GM21423 (cell line): Measurements from ENCODE around the gene CEP112.

Experiments used
- ATAC-seq: cut with Tn5 transposase; IDR thresholded peaks from one replicate; pipeline ENCODE4 v1.9.1; 2021; ENCODE audit warnings: mild to moderate bottlenecking, moderate library complexity; ENCODE audit not compliant: unreplicated experiment

The CEP112 gene

DNA sequence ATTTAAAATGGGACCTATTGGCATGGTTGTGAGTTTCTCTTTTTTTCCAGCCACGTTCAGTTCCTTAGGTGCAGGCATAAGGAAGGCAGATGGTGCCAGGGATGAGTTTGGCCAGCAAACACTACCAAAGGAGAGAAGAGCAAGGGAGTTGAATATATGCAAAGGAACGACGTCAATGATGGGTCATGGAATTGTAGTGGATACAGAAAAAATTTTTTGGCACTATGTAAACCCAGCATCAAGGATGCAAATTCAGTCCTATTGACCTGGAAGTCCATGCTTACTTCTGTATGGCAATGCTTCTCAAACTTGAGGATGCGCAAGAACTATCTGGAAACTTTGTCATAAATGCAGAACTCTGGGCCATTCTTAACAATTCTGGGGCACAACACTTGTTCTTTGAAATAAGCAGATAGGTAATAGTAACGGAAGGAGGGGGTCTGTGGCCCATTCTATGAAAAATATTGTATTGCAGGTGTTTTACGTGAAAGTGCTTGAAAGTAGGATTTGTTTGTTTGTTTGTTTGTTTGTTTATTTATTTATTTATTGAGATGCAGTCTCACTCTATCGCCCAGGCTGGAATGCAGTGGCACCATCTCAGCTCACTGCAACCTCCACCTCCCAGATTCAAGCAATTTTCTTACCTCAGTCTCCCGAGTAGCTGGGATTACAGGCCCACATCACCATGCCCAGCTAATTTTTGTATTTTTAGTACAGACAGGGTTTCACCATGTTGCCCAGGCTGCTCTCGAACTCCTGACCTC is 19.3 kb upstream of the CEP112 start:
- no peak for ATAC-seq

DNA sequence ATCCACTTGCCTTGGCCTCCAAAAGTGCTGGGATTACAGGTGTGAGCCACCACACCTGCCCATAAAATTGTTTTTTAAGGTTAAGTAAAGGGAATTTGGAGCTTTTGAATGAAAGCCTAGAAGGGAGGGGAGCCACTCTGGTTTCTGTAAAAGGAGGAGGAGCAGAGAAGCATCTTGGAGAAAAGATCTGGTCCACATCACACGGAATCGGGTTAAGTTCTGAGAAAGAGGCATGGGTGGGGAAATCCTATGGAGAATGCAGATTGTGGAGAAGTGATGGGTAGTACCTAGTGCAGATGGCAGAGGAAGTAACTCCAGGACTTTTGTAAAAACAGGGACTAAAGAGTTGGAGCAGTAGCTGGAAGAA is 18.3 kb upstream of the CEP112 start:
- ATAC-seq, result no peak

DNA sequence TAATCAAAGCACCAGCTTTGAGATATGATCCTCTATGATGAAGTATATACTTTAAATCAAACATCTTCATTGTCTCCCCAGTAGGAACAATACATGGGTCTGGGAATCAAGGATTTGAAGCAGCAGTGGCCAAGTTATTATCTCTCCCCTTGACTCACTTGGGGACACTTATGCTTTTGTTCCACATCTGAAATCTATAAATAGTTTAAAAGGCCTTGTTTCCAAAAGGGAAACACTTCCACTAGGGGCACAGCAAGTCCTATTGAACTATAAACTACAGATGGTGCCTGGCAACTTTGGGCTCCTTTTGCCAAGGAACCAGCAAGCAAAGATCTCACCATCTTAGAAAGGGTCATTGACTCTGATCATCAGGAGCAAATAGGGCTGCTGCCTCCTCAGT is 16.0 kb upstream of the CEP112 start:
- ATAC-seq, result no peak

DNA sequence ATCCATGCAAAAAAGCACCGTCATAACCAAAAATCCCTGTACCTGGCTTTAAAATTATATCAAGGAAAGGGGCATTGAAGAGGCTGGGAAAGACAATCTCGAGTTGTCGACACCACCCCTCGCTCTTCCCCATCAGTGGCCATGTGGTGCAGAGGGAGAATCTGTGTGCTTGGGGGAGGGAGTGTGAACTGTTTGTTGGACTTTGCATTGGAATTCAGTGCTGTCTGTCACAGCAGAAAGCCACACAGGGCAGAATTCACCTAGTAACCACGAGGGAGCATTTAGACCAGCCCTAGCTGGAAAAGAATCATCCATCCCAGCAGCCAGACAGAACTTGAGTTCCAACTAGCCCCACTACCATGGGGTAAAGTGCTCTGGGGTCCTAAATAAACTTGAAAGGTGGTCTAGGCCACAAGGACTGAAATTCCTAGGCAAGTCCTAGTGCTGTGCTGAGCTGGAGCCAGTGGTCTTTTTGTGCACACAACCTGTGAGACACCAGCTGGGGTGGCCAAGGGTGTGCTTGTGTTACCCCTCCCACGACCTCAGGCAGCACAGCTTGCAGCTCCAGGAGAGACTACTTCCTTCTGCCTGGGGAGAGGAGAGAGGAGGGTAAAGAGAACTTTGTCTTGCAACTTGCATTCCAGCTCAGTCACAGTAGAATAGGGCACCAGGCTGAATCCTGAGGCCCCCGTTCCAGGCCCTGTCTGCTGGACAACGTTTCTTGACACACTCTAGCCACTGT is 11.5 kb upstream of the CEP112 start:
- no peak for ATAC-seq

DNA sequence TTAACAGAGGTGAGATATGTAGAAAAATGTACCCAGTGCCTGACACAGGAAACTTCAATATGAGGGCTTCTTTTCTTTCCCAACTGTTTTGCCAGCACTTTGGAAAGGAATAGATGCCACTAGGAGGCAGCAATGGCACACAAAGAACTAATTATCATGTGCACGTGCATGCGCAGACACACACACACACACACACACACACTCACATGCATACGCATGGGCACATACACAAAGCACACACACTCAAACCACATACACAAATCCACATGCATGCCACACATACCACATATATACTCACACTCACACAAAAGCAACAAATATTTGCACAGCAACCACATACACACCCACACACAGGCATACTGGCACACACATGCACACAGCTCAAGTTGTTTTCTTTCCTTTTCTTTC is 8.8 kb upstream of the CEP112 start:
- no peak for ATAC-seq

DNA sequence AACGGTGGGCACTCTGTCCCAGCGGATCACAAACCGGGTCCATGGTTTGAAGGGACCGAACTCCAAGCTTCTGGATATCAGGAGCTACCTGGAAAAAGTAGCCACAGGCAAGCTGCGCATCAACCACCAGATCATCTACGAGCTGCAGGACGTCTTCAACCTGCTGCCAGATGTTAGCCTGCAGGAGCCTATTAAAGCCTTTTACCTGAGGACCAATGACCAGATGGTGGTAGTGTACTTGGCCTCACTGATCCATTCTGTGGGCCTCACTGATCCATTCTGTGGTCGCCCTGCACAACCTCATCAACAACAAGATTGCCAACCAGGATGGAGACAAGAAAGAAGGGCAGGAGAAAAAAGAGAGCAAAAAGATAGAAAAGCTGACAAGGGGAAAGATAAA is 6.3 kb upstream of the CEP112 start:
- ATAC-seq, result no peak

DNA sequence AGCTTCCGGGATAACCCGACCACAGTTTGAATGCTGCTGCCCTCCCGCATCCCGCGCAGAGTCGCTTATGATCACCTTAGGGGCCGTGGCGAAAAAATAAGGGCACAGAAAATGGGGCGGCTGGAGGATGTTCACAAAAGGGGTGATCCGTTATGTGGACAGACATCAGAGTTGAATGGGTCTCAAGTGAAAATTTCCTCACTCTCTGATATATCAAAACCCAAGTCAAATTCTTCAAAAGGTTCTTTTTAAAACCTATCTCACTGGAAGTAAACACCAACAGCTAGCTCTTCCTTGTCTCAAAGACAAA is 400 bp upstream of the CEP112 start:
- no peak for ATAC-seq

DNA sequence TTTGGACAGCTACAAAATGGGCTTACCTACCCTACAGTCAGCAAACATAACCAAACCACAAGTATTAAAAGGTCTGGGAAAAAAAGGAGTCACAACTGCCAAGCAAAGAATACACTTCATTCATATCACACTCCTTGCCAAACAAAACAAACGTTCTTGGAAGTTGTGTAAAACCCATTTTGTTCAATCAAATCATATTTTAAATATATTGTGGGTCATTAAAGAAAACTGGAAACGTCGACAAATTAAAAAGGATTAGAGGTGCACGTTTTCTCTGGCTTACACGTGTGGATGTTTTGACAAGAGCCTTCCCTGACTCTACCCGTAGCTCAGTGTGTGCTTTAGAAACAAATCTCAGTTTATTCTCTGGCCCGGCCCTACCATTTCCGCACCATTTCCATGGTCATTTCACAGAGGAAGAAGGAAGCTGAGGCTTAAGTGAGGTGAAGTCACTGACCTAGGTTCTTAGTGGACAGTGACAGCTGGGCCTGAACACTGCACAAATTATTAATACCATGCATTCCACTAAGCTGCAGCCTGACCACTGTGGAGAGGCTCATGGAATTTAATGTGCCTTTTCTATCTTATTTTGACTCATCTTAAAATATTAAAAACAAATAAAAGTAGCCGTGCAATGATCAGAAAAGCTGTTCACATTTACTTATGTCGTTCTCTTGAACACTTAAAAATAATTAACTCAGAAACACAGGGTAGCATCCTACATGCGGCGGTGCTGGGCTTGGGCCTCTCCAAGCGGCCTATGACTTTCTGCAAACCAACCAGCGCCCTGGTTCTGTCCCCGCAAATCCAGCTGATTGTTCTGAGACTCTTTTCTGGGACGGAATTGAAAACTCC is 968 bp downstream of the CEP112 start:
- no peak for ATAC-seq

DNA sequence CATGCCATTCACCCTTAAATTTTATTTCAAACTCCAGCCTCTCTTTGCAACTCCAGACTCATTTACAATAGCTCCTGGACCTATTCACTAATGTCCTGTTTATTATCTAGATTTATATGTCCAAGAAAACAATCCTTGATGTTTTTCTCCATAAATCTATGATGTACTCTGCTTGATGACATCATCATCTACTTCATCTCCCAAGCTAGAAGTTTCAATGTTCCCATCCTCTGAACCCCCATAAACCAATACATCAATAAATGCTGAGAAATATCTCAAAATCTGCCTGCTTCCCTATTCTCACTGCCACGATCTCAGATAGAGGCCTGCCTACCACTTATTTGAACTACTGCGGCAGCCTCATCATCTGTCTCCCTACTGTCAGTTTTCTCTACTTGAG is 4.2 kb downstream of the CEP112 start:
- ATAC-seq, result no peak

DNA sequence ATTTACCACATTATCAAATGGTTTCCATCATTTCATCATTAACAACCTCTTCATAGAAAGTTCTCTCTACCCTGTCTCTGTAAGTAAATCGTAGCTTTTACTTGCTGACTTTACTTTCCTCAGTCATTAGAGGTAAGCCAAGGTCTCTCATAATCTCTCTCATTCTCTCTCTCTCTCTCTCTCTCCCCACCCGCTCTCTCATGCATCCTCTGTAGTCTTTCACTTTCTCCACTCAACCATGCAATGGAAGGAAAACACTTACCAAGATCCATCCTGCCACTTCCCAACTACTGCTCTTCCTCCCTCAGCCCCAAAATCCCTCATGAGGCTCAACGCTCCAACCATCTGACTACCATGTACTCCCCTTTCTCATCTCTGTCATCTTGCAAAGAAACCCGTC is 6.1 kb downstream of the CEP112 start:
- ATAC-seq, result no peak

DNA sequence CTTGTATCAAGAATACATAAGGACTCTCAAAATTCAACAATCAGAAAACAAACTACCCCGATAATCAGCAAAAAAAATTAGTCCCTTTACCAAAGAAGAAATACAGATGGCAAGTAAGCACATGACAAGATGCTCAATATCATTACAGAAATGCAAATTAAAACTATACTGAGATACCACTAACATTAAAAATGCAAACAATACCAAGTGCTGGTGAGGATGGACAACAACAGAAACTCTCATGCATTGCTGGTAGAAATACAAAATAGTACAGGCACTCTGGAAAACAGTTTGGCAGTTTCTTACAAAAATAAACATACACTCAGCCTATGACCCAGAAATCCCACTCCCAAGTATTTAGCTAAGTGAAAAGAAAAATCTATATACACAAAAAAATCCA is 7.5 kb downstream of the CEP112 start:
- ATAC-seq, result no peak

DNA sequence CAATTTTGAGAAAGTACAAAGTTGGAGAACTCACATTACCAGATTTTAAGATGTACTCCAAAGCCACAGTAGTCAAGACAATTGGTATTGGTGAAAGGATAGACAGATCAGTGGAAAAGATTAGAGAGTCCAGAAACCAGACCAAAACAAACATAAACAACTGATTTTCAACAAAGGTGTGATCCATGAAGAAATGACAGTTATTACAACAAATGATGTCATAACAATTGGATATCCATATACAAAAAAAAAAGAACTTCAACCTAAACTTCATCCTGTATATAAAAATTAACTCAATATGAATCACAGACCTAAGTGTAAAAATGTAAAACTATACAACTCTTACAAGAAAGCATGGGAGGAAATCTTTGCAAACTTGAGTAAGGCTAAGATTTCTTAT is 8.4 kb downstream of the CEP112 start:
- ATAC-seq, result no peak

DNA sequence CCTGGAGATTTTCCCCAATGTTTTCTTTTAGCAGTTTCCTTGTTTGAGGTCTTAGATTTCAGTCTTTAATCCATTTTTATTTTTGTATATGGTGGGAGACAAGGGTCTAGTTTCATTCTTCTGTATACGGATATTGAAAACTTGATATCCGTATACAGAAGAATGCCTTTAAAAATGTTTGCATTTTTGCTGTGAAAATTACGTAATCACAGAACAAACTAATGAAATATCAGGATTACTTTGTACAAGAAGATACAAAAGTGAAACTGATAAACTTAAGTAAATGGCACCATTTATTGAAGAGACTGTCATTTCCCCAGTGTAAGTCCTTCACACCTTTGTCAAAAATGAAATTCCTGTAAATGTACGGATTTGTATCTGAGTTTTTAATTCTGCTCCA is 13.3 kb downstream of the CEP112 start:
- ATAC-seq, result no peak

DNA sequence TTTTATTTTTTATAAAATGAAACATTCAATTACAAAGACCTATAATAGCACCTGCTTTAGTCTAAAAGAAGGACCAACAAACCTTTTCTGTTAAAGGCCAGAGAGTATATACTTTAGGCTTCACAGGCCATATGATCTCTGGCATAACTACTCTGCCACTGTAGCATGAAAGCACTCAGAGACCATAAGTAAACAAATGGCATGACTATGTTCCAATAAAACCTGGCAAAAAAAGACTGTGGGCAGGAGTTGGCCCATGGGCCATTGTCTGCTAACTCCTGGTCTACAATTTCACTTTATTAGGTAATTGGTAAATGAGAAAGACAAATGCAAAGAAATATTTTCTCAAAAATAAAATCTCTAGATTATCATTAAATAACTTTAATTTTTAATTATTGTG is 14.9 kb downstream of the CEP112 start:
- ATAC-seq, result no peak

DNA sequence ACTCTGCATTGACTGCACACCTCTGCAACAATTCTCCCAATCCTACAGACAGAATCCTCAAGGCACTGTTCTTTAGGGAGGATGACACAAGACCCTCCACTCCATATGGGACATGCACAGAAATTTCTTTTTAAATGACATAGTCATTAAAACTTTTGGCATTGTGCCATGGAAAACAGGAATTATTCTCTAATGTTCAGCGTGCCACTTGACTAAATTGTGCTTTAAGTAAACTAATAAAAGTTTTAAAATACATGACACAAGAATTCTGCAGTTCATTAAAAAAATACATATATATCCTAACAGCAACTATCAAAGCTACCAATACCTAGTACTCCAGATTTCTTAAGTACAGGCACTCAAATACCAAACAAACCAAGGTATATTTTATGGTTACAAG is 16.0 kb downstream of the CEP112 start:
- ATAC-seq, result no peak

DNA sequence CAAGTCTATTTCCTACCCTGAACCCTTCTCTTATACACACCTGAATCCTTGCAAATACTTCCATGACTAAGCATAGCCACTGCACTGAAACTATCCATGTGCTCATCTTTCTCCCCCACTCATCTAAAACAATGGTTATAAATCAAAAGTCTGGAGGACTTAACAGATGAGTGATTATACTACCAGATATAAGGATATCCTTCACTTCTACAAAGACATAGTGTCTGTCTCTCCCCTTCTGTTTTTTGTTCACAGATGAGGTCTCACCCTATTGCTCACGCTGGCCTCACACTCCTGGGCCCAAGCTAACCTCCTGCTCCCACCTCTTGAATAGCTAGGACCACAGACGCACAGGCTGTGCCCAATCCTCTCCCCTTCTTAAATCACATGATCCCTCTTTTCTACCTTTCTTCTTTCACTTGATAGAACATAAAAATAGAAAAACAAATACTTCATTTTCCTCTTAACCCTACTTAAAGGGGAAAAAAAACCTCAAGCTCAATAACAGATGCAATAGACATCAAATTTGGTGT is 19.2 kb downstream of the CEP112 start:
- ATAC-seq, result no peak

DNA sequence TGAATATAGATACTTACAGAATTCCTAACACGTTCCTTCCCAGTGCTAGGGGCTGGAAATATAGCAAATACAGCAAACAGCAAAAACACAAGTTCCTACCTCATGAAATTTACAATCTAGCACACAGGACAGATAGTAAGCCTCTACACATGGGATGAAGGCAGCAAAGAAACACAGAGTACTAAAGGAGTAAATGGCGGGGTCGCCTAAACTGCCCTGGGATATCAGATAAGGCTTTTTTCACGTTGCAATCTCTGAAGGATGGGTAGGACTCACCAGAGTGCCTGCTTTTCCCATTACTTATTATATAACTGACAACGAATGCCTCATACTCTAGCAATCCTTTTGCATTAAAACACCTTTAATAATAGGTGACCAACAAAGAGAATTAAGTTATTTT is 19.8 kb downstream of the CEP112 start:
- no peak for ATAC-seq

DNA sequence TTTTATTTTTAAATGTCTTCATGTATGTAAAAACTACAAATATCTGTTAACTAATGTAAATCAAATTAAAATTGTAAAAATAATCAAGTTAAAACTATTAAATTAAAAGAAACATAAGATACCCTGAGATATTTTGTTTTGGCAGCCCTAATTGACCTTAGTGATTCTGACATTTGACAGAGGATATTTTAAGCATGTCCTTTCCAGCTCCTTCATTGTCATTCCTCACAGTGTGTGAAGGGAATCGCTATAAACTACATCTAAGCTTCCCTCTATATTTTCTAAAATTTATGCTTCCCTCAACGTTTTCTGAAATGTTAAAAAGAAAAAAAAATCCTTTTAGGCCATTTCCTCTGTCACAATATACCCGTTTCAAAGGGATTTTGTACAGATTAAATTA is 20.2 kb downstream of the CEP112 start:
- no peak for ATAC-seq

DNA sequence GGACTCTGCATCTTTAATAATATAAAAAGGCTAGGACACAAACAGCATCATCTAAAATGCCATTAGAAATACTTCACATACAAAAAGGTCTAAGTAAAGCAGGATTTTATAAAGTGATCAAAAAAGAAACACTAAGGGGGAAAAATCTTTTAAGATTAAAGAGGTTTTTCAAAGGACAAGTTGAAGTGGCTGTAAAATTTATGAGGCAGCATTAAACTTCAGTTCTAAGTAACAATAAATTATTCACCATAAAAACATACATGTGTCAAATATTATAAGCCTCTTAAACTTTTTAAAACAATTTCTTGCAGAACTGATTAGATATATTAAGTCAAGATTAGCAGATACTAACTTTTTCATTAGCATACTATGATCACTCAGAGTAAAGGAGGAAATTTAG is 20.8 kb downstream of the CEP112 start:
- no peak for ATAC-seq

DNA sequence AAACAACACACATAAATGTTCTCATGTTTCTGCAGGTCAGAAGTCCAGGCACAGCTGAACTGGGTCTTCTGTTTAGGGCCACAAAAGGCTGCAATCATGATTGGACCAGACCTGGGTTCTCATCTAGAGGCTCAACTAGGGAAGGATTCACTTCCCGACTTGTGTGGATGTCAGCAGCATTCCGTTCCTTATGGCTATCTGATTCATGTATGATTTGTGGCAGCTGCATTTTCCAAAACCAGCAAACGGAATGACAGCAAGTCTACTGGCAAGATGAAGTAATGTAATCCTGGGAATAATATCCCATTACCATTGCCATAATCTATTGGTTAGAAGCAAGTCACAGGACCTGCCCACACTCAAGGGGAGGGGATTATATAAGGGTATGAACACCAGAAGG is 22.1 kb downstream of the CEP112 start:
- no peak for ATAC-seq

DNA sequence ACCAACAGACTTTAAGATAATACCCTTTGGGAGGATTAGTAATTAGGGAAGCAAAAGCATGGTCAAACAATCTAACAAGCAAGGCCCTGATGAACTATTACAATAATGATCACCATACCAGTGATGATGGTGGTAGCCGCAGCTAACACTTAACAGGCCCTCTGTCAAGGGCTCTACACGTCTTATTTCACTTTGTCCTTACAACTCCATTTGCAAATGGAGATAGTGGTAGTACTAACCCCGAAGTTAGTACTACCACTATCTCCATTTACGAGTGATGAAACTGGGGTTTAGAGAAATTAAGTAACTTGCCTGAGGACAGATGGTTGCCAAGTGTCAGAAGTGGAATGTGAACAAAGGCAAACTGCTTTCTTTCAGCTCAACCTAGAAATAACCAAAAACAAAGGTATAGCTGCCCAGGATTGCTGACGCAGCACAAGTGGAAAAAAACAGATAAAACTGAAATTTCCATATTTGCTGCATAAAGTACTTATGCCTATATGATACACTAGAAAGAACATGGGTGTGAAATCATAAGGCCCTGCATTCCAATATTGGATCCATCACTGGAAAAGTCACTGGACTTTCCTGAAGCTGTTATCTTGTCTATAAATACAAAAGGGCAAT is 24.6 kb downstream of the CEP112 start:
- no peak for ATAC-seq
